Stimulated activated CD4-positive, alpha-beta T cell treated with anti-CD3 and anti-CD28 coated beads, TNF-alpha, amount 100 ng/mL, for 24 hours (primary cell): ENCODE data around the gene GJD2.

Source experiments
- DNase-seq, 3 experiments: peaks; one replicate each; pipeline ENCODE4 v3.0.0-alpha.2; 2020; ENCODE audit warnings: low read depth in 3 of 3

The GJD2 gene

DNA sequence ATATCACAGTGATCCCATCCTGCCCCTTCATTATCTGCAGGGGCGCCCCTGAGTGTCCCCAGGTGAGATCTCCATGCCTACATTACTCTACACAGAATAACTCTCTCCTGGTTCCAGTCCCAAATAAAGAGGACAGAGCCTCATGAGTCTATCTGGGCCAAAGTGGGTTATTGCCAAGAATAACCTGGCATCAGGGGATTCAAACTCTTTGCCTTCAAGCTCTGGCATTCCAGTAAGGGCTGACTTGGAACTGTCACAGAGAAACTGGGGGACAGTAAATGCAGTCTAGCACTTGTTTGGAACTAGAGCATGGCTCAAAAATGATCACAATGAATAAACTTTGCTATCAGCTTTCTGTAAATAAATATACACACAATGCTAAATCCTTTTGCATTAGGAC is 30.3 kb downstream of the GJD2 start:
- no peak for DNase-seq

DNA sequence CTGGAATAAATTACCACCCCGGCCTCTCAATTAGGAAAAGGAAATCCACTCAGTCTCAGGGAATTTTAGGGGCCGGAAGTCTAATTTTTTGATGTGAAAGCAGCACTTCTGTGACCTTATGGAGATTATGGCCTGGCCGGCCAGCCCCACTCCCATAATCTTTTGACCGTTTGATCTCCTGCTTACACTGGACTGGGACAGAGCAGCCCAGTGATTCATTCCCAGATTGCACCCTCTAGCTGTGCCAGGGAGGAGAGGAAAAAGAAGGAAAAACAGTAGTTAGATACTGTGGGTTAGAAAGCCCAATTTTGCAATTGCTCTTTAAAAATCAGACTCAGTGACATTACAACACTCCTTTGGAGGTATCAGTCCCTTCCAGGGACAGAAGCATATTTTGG is 32.4 kb downstream of the GJD2 start:
- no peak for DNase-seq

DNA sequence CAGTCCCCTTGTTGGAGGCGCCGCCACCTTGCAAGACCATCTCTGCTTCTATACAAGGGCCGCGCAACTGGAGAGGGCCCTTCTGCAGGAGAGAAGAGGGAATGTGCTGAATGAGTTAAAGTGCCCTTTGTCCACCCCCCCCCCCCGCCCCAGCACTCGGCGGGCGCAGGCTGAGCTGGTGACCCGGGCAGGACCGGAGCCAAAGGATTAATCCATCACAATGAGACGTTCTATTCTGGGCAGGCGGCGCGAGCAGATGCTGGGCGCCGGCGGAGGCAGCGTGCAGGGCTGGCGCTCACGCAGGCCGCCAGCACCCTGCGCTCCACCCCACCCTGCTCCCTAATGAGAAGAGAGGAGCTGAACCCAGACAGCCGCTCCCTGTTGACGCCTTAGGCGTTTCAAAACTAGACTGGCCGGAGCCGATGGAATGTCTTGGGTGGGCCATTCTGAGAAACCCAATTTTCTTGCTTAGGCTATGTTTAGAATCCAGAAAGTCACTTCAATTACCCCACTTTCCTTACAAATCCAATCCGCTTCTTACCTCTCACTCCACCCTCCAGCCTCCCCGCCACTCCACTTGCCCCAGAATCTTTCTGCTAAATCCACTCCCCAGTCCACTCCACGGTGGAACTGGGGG is 32.9 kb downstream of the GJD2 start:
- no peak for DNase-seq

DNA sequence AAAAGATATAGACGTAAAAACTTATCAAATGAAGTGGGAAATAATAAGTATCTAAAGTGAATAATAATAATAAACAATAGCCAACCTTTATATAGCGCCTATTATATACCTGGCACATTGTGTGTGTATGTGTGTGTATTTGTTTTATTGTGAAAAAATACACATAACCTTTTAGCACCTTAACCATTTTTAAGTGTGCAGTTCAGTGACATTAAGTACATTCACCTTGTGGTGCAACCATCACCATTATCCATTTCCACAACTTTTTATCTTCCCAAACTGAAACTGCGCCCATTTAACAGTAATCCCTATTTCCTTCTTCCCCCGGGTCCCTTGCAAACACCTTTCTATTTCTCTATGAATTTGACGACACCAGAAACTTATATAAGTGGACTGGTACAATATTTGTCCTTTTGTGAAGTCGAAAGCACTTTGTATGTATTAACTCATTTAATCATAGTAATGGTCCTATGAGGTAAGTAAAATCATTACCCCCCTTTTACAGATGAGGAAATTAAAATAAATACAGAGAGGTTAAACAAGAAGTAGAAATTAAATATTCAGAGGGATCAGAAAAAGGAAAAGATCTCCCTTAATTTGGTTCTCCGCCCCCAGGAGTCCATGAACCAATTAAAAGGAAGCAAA is 33.5 kb downstream of the GJD2 start:
- DNase-seq, result no peak

DNA sequence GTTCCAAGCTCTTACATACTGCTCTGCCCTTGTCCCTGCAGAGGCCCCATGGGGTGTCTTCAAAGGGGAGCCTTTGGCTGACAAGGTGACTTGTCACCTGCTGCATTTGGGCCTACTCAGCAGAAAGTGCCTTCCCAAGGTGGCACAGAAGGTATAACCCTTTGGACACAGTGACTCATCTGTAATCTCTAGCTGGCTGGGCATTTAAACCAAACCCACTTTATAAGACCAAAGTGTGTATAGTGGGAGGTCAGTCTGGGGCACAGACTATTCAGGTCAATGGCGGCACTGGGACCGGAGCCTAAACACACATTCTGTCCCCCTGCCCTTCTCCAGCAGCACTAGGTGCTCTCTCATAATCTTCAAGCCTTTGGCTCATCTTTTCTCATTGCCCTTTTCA is 35.1 kb downstream of the GJD2 start:
- DNase-seq, result no peak

DNA sequence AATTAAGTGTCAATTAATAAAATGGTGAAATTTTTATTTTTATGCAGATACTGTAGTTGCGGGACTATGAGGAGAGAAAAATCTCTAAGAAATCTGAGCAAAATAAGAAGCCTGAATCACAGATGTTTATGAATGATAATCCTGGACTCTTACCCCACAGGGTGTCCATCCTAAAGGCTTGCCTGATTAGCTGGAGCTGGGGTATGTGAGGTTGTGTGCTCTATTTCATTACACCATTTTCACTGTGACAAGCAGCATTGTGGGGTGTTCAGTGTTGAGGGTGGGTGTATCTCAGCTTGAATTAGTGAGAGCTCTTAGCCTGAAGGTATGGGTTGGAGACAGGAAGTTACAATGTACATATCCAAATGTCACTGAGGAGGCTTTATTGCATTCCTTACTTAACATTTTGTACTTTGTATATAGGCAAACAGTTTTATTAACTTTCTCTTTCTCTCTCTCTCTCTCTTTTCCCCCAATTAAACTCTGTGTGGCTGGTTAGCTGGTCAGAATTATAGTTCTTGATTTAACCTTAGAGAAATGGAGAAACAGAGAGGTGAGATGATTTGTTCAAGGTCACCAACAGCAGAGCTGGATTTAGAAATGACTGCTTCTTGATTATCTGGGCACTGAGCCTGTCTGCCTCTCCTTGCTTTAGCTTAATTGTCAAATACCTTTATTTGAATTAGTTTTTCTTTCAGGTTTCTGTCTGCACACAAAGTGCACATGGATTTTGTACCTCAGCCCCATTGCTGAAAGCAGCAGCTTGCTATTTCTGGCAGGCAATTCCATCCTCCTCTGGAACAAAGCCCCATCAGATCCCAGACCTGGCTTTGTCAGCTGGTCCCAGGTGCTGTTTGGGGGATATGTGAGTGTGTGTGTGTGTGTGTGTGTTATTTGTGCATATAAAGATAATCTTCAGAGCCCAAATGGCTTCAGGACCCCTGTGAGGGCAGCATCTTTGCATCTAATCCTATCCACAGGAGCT is 35.8 kb downstream of the GJD2 start:
- no peak for DNase-seq

DNA sequence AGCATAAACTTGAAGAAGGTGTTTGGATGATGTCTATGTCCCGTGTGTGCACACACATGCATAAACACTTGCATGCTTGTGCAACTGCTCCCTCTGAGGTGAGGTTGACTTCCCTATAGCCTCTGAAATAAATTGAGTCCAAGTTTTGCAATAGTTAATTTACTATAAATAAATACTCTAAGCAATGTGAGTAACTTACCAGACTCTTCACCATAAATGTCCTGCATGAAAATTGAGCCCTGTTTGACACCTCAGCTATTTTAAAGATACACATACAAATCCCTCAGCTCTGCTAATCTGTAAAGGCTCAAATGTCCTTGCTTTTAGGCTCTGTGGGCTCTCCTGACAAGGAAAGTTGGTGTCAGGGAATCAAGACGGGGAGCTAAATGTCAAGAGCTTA is 37.1 kb downstream of the GJD2 start:
- no peak for DNase-seq

DNA sequence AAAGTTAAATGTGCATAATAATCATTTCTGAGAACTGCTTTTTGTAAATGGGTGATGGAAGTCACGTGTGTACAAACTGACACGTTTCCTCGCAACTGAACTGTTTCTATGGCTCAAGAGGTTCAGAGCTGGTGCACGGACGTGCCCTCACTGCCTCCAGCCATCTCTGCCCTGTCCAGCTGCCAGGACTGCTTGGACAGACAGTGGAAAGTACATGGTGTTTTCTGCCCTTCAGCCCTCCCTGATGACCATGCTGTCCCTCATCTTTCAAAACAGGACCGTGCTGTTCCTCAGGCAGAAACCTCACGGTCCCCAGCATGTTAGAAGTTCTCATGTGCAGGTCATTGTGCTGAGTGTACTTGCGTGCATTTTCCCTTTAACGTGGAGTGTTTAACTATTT is 38.7 kb downstream of the GJD2 start:
- DNase-seq, result no peak

DNA sequence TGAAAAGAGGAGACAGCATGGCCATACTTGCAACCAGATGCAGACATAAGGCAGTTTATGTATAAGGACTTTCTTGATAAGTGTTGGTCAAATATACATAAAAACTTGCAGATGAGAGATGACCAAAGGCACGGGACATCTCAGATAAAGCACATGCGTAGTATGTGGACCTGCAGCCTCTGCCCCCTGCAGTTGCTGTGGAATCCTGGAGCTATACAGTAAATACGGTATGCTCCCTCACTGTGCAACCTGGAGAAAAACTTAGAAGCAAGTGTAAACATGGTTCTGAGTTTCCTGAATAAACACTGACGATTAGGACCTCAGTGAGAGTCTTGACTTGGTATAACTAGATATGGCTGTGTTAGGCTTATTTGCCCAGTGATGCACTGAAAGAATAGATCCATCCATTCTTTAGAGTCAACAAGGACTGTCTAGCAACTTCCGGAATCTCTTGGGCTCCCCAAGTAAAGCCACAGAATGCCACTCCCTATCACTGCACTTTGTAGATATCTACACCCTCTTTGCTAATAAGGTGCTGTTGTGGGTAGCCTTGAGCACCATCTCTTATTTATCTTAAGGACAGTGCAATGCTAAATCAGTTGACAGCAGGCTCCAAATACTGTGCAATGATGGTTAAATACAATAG is 40.2 kb downstream of the GJD2 start:
- no peak for DNase-seq

DNA sequence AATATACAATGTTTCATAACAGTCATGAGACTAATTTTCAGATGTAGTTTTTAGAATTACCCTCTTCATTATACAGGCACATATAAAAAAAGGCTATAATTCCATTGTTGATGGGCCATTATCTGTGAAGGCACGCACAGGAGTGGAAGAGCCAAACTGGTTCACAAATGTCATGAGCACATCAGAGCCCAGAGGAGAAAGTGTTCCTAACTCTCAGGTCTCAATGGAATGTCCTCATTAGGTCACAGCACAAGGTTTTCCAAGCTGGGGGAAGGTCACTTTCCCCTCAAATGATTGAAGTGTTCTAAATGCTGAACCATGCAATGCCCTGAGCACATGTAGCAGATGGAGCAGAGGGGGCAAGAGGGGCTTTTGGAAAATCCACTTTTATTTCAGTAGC is 41.2 kb downstream of the GJD2 start:
- DNase-seq, result no peak

DNA sequence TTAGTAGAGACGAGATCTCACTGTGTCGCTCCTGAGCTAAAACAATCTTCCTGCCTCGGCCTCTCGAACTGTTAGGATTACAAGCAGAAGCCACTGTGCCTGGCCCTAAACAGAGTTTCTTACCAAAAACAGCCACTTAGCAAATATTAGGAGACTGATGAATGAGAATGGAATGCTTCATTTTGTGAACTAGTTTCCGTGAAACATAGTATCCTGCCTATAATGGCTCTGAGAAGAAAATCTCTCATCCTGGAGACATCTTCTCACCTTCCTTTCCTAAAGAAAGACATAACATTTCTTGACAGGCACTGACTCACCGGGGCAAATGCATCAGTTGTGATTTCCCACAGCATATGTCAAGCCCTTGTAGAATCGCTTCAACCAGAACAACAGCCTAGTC is 44.9 kb downstream of the GJD2 start:
- DNase-seq, result no peak

DNA sequence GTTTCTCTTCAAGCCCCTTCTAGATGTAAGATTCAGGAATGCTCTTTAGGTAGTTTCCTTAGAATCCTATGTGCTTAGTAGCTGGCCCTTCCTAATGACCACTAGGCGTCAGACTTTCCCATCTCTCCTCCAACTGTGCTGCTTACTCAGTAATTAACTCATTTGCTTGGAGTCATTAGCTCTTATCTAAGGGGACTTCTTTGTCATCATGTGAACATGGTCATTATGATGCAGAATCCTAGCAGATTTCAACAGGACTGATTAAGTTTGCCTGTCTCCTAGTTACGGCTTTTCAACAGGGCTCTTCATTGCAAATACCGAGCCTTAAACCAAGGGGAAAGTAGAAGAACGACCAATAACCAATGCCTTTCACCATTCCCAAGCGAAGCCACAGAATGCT is 46.4 kb downstream of the GJD2 start:
- no peak for DNase-seq

DNA sequence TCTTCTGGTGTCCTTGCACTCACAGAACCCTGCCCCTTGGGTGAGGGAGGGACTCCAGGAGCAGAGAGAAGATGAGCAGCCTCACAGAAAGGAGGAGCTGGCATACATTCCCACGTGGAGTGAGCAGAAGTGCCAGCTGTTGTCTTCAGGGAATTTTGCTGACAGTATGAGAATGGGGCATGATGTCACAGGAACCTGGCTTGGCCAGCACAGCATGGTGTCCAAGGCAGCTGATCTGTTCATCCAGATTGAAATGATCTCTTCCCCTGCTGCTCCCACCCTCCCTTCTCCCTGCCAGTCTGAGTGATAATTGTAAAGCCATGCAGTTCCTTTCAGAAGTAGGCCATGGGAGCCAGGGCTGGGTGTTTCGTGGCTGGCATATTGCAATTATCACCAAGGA is 53.3 kb downstream of the GJD2 start:
- no peak for DNase-seq
